Transverse colon (tissue), 3 donors: Measurements from ENCODE around the gene CDC42BPB.

ENCODE experiments used
- POLR2A ChIP-seq: fragments of 450-650 bp; IDR thresholded peaks from one replicate; pipeline ENCODE4 v1.6.1; 2016; ENCODE audit warnings: antibody characterized with exemption, mild to moderate bottlenecking, moderate library complexity
- TF ChIP-seq, protein P1 (sequence below), 5 experiments: fragments of 200-600 bp in 3 of 5; fragments of 450-650 bp in 2 of 5; sonication (generic) in 3 of 5; IDR thresholded peaks; 1 replicate in 2 of 5; 2 replicates in 3 of 5; pipeline ENCODE4 v1.5.1; 2016 to 2017; ENCODE audit warnings: antibody characterized with exemption in 5 of 5, inconsistent platforms in 3 of 5, mild to moderate bottlenecking in 2 of 5, moderate library complexity in 1 of 5

DNA sequence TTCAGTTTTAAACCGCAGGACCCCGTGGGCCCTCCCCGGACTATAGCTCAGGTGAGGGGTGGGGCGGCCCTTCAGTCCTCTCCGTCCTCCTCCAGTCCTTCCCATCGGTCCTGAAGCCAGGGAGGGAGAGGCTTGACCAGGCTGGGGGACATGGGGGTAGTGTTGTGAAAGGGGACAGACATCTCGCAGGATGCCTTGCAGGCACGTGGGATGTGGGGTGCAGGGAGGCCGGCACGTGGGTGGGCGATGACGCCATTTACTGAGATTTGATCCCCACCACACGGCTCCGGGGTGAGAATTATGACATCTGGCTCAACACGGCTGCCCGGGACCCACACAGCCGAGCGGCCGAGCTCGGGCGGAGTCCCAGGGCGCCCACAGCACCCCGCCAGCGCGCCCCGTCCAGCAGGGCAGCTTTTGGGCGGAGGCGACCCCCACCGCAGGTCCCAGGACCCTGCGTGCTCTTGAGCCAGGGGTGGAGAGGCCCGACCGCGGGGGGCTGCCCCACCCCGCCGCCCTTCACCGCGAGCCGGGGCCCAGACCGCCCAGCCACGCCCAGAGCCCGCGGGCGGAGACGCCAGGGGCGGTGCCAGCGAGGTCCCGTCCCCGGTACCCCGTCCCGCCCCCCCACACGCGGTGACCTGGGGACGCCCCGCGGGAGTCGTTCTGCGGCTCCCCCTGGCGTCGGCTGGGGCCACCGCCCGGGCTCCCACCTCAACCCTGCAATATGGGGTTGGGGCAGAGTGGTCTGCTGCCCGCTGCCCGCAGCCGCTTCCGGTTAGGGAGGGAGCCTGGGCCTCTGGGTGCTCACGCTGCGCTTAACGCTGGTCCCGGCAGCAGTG lies 33.9 kb upstream of the CDC42BPB start:
- TF ChIP-seq, protein P1, sequence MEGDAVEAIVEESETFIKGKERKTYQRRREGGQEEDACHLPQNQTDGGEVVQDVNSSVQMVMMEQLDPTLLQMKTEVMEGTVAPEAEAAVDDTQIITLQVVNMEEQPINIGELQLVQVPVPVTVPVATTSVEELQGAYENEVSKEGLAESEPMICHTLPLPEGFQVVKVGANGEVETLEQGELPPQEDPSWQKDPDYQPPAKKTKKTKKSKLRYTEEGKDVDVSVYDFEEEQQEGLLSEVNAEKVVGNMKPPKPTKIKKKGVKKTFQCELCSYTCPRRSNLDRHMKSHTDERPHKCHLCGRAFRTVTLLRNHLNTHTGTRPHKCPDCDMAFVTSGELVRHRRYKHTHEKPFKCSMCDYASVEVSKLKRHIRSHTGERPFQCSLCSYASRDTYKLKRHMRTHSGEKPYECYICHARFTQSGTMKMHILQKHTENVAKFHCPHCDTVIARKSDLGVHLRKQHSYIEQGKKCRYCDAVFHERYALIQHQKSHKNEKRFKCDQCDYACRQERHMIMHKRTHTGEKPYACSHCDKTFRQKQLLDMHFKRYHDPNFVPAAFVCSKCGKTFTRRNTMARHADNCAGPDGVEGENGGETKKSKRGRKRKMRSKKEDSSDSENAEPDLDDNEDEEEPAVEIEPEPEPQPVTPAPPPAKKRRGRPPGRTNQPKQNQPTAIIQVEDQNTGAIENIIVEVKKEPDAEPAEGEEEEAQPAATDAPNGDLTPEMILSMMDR (IDR thresholded peaks at IDR 0.05) = peak; percentile 37 to 64 (median 60)
- TF ChIP-seq POLR2A = no peak
